Measurements from ENCODE around the gene LDB1.

Gene LDB1, protein sequence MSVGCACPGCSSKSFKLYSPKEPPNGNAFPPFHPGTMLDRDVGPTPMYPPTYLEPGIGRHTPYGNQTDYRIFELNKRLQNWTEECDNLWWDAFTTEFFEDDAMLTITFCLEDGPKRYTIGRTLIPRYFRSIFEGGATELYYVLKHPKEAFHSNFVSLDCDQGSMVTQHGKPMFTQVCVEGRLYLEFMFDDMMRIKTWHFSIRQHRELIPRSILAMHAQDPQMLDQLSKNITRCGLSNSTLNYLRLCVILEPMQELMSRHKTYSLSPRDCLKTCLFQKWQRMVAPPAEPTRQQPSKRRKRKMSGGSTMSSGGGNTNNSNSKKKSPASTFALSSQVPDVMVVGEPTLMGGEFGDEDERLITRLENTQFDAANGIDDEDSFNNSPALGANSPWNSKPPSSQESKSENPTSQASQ
- total RNA-seq, result 76.0 to 194 (median 191) reads per million in 3 experiments

DNA sequence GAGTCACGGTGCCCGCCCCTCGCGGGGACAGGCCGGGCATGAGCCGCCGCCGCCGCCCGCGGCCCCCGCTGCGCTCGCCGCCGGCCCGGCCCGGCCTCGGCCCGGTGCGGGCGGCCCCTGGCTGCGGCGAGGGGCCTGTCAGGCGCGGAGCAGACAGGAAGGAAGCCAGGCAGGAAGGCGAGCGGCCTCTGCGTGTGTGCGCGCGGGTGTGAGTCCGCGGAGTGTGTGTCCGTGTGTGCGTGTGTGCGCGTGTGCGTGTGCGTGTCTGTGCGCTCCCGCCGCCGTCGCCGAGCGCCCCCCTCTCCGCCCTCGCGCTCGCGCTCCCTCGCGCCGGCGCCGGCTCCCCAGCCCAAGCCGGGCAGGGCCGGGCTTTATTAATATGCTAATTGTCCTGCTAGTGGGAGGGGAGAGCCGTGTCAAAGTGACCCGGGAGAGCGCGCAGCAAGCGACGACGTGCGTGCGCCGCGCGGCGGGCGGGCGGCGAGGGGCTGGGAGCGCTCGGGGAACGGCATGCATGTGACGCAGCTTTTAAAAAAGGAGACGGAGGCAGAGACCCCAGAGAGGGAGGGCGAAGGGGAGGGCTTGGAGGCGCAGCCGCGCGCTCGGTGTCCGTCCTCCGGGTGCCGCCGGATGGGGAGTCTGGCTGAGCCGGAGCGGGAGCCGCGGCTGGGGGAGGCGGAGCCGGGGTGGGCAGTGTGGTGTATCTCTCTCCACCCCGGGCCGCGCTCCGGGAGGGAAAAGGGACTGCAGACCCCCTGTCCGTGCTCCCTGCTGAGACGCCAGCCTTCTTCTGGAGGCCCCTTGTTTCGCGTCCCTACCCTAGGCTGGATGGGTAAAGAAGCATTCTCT is at the start of gene LDB1:
TSS of gene LDB1 (minus strand) at position 227 of the 849 bp plus-strand sequence. CDS start 258 bp downstream, outside the sequence.
- DNase-seq, result peak; percentile 76

DNA sequence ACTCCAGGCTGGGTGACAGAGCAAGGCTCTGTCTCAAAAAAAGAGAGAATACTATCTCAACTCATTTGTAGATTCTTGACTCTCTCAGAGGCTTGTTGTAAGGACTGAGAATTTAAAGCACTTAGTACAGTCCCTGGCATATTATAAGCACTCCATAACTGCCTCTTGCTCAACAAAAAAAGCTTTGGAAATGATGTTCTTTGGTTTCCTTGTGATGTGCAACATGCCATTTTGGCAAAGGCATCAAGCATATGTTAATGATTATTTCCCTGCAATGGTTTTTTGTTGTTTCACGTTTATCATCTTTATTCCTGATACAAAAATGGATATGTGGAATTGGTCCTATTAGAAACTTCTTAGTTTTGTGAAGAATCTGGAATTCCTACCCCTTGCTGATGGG is 47.7 kb upstream of the LDB1 start:
- no peak for DNase-seq

DNA sequence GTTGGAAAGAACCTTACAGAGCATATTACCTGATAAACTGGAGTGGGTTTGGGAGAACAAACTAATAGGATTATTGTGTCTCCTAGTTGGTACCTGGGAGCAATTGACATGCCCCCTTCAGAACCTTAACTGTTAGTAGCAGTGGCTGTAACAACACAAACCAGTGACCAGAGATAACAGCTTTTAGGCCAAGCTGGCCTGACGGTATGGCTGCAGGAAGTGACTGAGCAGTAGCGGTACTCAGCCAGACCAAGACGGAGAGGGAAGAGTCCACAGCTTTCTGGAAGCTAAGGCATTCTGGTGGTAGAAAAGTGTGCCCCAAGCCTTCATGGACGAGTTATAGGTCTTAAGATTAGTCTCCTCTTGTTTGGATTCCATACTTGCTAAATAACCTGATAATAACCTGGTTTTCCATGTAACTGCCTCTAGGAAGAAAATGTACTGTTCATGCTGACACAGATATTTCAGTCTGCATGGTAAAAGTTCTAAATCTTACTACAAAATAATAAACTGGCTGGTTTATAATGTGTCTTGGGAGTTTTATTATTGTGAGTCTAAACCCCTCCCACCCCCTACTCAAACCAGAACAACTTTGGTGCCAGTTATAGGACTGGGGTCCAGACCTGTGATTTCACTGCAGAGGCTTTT is 43.3 kb upstream of the LDB1 start:
- no peak for DNase-seq

DNA sequence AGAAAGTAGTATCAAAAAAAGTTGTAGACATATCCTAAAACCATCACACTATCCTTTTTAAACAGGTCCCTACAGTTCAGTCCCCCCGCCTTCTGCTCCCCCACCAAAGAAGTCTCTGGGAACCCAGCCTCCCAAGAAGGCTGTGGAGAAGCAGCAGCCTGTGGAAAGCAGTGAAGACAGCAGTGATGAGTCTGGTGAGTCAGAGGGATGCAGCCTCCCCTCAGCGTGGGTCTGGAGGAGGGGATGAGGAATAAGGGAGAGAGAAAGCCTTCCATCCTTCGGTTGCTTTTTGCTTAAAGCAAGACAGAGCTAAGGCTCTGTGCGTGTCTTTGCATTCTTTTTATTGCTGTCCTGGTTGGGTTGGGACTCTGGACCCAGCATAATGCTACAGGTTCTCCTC is 39.7 kb upstream of the LDB1 start:
- DNase-seq, result no peak

GRCh38 chr10:102159051-102159597 is 39.0 kb upstream of the LDB1 start:
- no peak for DNase-seq

- DNase-seq, result no peak
Observed at GRCh38 chr10:102157224-102157623, 37.1 kb upstream of the LDB1 start.

- DNase-seq, result no peak
Observed at GRCh38 chr10:102154466-102155116, 34.4 kb upstream of the LDB1 start.

DNA sequence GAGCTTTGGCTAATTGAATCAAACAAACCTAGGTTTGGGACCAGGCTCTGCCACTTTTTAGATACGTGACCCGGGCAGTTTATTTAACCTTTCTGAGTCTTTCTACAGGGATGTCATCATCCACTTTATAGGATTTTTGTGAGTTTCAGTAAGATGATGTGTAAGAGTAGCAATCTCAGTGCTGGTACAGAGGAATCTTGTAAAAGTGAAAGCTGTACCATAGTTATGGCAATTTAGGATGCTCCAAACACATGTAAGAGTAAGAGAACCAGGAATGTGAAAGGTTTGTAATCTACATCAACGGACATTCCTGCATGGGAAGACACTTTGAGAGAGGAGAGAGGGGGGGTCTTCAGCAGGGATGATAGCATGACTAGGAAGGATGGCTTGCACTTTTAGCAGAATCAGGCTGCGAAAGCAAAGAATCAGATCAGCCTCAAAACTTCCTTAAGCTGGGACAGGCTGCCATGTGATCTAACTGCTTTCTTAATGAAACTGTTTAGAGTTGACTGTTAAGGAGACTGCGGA is 33.0 kb upstream of the LDB1 start:
- DNase-seq, result no peak

- no peak for DNase-seq
Observed at GRCh38 chr10:102152545-102152890, 32.4 kb upstream of the LDB1 start.

- peak; percentile 100 for DNase-seq
Observed at GRCh38 chr10:102151774-102152544, 31.8 kb upstream of the LDB1 start, which contains the start of gene NOLC1. NOLC1 (plus strand) TSS chr10:102152389; CDS start chr10:102152411, 22 bp downstream.

- DNase-seq, result no peak
Observed at GRCh38 chr10:102150970-102151773, 31.0 kb upstream of the LDB1 start.

DNA sequence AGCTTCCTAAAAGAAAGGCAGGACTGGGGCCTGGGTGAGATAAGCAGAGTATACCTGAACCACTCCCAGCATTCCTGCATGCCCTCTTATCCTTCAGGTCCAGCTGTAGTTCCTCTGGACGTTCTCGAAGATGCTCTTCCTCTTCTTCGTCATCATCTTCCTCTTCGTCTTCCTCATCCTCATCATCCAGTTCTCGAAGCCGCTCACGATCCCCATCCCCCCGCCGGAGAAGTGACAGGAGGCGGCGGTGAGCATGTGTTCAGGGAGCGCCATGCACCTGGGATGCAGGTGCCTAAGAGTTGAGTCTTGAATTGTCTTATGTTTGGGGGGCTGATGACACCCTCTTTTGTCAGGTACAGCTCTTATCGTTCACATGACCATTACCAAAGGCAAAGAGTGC is 28.1 kb upstream of the LDB1 start:
- no peak for DNase-seq

DNA sequence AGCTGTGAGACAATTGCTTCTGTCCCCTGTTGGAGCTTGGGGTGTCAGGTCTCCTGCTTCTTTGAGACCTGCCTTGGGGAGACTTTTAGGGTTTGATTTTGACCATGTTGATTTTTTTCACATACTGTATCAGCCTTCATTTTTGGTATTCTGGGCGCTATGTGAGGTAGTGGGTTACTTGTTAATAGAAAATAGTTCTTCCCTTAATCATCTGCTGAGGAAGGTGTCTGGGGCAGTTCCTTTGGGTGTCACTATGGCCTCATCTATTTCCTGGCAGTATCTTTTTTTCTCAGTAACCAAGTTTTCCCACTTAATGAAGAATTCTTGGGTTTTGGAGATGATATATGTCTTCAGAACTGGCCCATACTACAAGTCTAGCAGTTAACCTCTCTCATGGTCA is 27.4 kb upstream of the LDB1 start:
- no peak for DNase-seq

- DNase-seq, result no peak
Observed at GRCh38 chr10:102146971-102147428, 26.8 kb upstream of the LDB1 start.

- no peak for DNase-seq
Observed at GRCh38 chr10:102141583-102142107, 21.5 kb upstream of the LDB1 start.

DNA sequence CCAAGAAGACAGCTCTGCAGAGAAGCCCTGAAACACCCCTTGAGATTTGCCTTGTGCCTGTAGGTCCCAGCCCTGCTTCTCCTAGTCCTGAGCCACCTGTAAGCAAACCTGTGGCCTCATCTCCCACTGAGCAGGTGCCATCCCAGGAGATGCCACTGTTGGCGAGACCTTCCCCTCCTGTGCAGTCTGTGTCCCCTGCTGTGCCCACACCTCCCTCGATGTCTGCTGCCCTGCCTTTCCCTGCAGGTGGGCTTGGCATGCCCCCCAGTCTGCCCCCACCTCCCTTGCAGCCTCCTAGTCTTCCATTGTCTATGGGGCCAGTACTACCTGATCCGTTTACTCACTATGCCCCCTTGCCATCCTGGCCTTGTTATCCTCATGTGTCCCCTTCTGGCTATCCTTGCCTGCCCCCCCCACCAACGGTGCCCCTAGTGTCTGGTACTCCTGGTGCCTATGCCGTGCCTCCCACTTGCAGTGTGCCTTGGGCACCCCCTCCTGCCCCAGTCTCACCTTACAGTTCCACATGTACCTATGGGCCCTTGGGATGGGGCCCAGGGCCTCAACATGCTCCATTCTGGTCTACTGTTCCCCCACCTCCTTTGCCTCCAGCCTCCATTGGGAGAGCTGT is 20.9 kb upstream of the LDB1 start:
- DNase-seq, result no peak

DNA sequence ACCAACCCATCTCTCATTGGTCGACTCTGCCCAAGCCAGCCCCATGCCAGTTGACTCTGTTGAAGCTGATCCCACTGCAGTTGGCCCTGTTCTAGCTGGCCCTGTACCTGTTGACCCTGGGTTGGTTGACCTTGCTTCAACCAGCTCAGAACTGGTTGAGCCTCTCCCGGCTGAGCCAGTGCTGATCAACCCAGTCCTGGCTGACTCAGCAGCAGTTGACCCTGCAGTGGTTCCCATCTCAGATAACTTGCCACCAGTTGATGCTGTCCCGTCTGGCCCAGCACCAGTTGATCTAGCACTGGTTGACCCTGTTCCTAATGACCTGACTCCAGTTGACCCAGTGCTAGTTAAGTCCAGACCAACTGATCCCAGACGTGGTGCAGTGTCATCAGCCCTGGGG is 20.1 kb upstream of the LDB1 start:
- DNase-seq, result no peak

DNA sequence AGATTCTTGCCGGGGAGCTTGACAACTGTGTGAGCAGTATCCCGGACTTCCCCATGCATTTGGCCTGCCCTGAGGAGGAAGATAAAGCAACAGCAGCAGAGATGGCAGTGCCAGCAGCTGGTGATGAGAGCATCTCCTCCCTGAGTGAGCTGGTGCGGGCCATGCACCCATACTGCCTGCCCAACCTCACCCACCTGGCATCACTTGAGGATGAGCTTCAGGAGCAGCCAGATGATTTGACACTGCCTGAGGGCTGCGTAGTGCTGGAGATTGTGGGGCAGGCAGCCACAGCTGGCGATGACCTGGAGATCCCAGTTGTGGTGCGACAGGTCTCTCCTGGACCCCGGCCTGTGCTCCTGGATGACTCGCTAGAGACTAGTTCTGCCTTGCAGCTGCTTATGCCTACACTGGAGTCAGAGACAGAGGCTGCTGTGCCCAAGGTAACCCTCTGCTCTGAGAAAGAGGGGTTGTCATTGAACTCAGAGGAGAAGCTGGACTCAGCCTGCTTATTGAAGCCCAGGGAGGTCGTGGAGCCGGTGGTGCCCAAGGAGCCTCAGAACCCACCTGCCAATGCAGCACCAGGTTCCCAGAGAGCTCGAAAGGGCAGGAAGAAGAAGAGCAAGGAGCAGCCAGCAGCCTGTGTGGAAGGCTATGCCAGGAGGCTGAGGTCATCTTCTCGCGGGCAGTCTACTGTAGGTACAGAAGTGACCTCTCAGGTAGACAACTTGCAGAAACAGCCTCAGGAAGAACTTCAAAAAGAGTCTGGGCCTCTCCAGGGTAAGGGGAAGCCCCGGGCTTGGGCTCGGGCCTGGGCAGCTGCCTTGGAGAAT is 19.3 kb upstream of the LDB1 start:
- no peak for DNase-seq
